ENCODE measurements around the gene GNA12.

- TF ChIP-seq GATA2 (IDR thresholded peaks at IDR 0.05; ENCODE audit: low read depth, low read length) (no peak), GATA3 (IDR thresholded peaks at IDR 0.05; ENCODE audit: low read depth, low read length) (no peak)
These were observed 49.3 kb upstream of the GNA12 start for GRCh38 chr7:2893411-2893861.

All from SH-SY5Y (cell line).